Activated T-helper 1 cell treated with Interleukin-2 at 50 U/mL for 16 hours (primary cell): ENCODE data around the gene ZCCHC10.
"Not testable (repeated sequence)": the region's sequence is repeated elsewhere in the genome, so short reads cannot be mapped to it uniquely, and the experiment has no call there.

Source experiments
- DNase-seq: peaks from one replicate; pipeline ENCODE4 v3.0.0-alpha.2; 2020; ENCODE audit warnings: low read depth

ZCCHC10 gene

GRCh38 chr5:133025804-133026663 is at the start of gene ZCCHC10:
ZCCHC10 (minus strand) TSS chr5:133026549; CDS start chr5:133026537, 12 bp downstream.
- DNase-seq: peak; percentile 81

GRCh38 chr5:133075572-133076536 is 49.5 kb upstream of the ZCCHC10 start:
- no peak for DNase-seq

DNA sequence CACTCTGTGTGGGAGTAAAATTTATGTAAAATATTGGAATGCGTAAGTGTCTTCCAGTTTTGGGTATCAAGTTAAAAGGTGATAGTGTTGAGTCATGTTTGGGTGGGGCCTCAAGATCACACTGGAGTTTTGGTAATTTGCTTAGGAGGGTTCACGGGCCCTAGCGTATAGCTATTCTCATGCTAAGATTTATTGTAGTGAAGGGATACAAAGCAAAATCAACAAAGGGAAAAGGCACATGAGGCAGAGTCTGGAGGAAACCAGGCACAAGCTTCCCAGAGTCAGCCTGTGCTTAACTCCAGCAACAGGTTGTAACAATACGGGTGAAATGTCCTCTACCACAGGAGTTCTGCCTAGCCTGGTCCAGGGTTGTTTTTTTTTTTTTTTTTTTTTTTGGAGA is 45.7 kb upstream of the ZCCHC10 start:
- no peak for DNase-seq

- no peak for DNase-seq
These were observed 39.7 kb upstream of the ZCCHC10 start for GRCh38 chr5:133066045-133066444.

DNA sequence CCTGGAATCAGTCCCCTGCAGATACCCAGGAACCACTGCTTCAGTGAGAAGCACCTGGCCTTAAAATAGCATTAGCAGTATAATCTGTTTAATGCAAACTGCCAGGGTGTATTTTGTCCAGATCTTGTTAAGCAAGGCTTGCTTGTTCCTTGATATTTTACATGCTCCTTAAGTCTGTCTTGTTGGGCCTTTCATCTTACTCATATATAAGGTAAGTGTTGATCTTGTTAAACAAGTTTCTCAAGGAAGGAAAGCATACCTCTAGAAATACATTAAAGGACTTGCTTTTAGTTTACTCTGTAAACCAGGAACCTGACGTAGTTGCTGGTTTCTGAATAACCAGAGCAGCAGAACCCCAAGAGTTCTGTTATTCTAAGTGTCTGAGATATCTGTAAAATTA is 39.1 kb upstream of the ZCCHC10 start:
- DNase-seq: no peak

DNA sequence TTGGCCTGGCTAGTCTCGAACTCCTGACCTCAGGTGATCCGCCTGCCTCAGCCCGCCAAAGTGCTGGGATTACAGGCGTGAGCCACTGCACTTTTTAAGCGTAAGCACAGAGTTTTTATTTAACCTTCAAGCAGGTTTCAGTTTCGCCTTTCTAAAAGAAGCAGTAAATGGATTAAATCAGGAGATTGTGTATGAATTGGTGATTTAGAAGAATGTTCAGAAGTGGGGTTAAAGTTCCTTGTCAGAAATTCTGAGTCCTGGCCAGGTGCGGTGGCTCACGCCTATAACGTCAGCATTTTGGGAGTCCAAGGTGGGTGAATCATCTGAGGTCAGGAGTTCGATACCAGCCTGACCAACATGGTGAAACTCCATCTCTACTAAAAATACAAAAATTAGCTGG is 37.6 kb upstream of the ZCCHC10 start:
- no peak for DNase-seq

- no peak for DNase-seq
These were observed 35.9 kb upstream of the ZCCHC10 start for GRCh38 chr5:133062276-133062675.

- no peak for DNase-seq
These were observed 33.3 kb upstream of the ZCCHC10 start for GRCh38 chr5:133059621-133060020.

DNA sequence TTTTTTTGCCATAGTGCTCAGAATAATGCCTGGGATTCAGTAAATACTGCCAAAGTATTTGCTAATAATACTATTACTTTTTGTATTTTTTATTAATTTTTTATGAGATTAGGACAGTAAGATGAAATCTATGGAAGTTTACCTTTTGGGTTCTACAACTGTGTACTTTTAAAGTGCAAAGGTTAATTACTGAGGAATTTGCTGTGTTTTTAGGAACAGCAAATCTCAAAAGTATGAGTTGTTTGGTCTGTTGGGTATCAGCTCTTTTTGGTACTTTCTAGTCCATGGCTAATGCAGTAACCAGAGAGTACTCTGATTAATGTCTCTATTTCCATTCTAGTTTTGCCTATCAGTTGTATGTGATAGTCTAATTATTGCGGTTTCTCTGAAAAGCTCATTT is 30.5 kb upstream of the ZCCHC10 start:
- no peak for DNase-seq

GRCh38 chr5:133054697-133055471 is 28.5 kb upstream of the ZCCHC10 start:
- DNase-seq: no peak

DNA sequence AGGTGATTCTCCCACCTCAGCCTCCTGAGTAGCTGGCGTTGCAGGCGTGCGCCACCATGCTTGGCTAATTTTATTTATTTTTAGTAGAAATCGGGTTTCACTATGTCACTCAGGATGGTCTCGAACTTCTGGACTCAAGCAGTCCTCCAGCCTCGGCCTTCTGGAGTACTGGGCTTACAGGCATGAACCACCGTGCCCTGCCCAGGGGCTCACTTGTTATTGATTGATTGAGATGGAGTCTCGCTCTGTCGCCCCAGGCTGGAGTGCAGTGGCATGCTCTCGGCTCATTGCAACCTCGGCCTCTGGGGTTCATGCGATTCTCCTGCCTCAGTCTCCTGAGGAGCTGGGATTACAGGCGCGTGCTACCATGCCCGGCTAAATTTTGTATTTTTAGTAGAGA is 27.1 kb upstream of the ZCCHC10 start:
- no peak for DNase-seq

GRCh38 chr5:133052317-133053175 is 26.2 kb upstream of the ZCCHC10 start:
- DNase-seq: peak; percentile 15

- DNase-seq: peak; percentile 89
These were observed 25.4 kb upstream of the ZCCHC10 start, which contains the start of gene HSPA4 for GRCh38 chr5:133051542-133052316. HSPA4 (plus strand) TSS chr5:133052013; CDS start chr5:133052251, 238 bp downstream.

- DNase-seq: no peak
These were observed 24.8 kb upstream of the ZCCHC10 start for GRCh38 chr5:133051061-133051541.

DNA sequence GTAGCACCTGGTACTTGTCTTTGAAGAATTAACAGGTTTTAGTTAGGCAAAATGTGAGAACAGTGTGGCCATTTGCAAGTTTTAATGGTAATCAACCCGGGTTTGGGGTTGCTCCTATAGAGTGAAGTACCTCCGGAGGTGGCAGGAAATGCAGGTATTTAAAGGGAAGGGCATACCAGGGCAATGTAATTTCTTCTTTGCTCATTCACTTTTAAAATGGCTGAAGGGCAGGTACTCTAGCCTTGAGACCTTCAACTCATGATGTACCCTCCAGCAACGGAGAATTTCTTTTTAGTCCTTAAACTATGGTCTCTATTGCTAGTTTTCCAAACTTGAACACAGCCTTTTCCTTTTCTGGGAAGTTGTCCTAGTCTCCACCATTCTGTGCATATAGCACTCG is 24.2 kb upstream of the ZCCHC10 start:
- no peak for DNase-seq

GRCh38 chr5:133049726-133050048 is 23.3 kb upstream of the ZCCHC10 start:
- no peak for DNase-seq

DNA sequence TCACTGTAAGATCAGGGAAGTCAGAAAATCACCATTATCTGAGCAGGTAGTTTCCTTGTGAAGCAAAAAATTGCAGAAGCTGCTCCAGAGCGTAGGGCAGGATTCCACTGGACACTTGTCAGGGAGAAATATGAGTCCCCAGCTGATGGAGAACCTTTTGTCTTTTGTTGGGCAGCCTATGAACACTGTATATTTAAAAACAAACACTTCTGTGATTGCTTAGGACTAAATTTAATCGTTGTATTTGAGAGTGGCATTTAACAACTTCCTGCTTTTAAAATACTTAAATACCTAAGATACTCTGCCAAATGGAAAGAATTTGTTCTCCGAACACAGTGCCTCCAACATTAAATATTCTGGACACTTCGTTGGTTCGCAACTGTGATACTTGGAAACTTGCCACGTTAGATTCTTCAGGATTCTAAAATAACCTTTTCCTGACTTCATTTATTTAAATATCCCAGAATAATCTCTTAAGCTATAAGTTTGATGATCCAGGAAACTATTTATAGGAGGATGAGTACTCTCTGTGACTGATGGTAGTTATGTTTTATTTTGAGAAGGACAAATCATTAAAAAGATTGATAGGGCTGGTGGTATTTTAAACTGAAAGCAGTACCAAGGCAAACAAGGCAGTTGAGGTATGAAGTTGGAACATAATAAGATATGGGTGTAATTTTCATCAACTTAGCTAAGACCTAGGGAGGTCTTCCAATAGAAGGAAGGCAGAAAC is 22.8 kb upstream of the ZCCHC10 start:
- DNase-seq: no peak

- DNase-seq: no peak
These were observed 21.1 kb upstream of the ZCCHC10 start for GRCh38 chr5:133047404-133047803.

DNA sequence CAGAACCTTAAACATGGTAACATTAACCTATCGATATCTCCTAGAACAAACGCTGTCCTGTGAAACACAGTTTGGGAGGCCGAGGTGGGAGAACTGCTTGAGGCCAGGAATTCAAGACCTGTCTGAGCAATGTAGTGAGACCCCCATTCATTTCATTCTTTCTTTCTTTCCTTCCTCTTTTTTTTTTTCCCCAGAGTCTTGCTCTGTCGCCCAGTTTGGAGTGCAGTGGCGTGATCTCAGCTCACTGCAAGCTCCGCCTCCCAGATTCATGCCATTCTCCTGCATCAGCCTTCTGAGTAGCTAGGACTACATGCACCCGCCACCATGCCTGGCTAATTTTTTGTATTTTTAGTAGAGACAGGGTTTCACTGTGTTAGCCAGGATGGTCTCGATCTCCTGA is 20.2 kb upstream of the ZCCHC10 start:
- DNase-seq: not testable (repeated sequence)
